Adipocyte (in vitro differentiated cells): ENCODE results near the gene C16orf90.
"Not testable (repeated sequence)": the region's sequence is repeated elsewhere in the genome, so short reads cannot be mapped to it uniquely, and the experiment has no call there.

ENCODE experiments used
- DNase-seq: peaks from one replicate; pipeline ENCODE4 v3.0.0-alpha.2; 2015; ENCODE audit warnings: low read depth
- H3K27me3 ChIP-seq: replicated peaks from 2 replicates; pipeline ENCODE4 v1.7.0; 2013; ENCODE audit warnings: mild to moderate bottlenecking, low read length, moderate library complexity; ENCODE audit not compliant: control insufficient read depth, insufficient read depth
- H3K36me3 ChIP-seq: 2 replicates; pipeline ENCODE4 v1.7.0; 2013; ENCODE audit warnings: low read length, mild to moderate bottlenecking, moderate library complexity; ENCODE audit not compliant: control insufficient read depth, insufficient read depth, severe bottlenecking
- H3K4me1 ChIP-seq: 2 replicates; pipeline ENCODE4 v1.7.0; 2013; ENCODE audit warnings: mild to moderate bottlenecking, low read length, moderate library complexity; ENCODE audit not compliant: control insufficient read depth, insufficient read depth
- H3K4me3 ChIP-seq: 2 replicates; pipeline ENCODE4 v1.7.0; 2013; ENCODE audit warnings: mild to moderate bottlenecking, low read length, moderate library complexity
- H3K9ac ChIP-seq: 2 replicates; pipeline ENCODE4 v1.7.0; 2013; ENCODE audit warnings: mild to moderate bottlenecking, low read length, moderate library complexity
- H3K9me3 ChIP-seq: 2 replicates; pipeline ENCODE4 v1.7.0; 2013; ENCODE audit warnings: mild to moderate bottlenecking, low read length, moderate library complexity; ENCODE audit not compliant: control insufficient read depth

C16orf90 gene

DNA sequence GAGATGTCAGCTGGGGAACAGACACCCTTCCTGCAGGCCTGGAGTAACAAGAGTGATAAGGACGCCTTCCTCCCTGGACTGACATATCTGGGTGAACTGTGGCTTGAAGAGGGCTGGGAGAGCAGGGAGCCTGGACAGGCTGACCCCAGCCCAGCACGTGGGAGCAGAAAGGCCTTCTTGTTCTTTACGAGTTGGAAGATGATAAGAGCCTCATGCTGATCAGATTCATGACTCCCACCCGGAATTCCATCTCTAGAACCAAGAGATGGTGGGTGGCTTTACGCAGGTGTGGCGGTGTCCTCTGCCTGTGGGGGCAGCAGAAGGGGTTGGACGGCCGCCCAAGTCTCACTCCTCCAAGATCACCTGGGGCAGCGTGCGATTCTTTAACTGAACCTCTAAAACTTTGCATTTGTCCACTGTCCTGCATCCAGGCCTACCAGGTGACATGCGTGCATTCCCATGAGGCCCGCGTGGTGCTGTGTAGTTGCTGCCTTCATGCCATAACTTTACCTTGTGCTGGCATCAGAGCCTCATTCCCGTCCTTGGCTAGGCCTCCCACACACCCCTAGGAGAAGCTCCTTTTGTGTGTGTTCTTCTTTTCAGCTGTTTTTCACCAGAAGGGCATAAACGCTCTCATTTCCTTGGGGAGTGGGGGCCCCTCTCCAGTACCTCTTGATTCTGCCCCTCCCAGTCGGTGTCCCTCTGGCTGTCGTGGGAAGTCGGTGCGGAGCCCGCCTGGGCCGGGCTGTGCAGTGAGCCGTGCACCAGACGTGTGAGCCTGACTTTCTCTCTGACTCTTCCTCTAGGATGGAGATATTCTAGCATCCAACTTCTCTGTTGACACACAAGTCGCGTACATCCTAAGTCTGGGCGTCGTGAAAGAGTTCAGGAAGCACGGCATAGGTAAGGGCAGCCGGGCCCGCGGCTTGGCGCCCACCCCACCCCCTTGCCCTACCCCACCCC lies 13.3 kb downstream of the C16orf90 start:
- peaks cover 74% of the 10 kb centered on the region for H3K36me3 ChIP-seq

DNA sequence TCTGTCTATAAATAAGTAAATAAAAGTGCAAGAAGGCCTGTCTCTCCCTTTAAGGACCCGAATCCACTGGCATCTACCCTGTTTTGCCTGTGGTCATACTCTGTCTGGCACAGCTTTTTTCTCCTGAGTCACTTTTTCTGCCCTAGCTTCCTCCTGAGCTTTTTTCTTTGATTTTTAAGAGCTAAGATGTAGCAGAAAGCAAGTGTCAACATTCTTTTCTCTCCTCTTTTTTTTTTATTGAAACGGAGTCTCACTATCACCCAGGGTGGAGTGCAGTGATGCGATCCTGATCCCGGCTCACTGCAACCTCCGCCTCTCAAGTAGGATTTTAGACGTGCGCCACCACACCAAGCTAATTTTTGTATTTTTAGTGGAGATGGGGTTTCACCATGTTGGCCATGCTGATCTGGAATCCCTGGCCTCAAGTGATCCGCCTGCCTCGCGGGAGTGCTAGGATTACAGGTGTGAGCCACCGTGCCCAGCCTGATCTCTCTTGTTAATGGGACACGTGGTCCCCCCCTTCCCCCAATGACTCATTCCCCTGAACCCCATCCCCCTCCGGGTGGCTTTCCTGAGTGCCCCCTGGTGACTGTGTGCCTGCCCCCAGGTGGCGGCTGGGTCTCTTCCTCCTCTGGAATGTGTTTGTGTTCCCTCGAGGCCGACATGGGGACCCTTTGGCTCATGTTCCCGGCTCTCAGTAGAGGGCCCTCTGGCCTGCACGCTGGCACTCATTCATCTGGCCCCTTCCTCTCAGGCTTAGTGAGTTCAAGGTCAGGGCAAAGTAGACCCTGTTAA lies 14.2 kb downstream of the C16orf90 start:
- Histone ChIP-seq H3K9ac (no peak overlapping the region), H3K4me3 (no peak overlapping the region), H3K9me3 (no peaks in the 10 kb centered on the region), H3K27me3 (no peaks in the 10 kb centered on the region), H3K4me1 (no peaks in the 10 kb centered on the region), H3K36me3 (peaks cover 66% of the 10 kb centered on the region)
- no peak for DNase-seq

More for the DNA sequence above, 13.3 kb downstream of the C16orf90 start:
- Histone ChIP-seq H3K9ac (no peak overlapping the region), H3K4me3 (no peak overlapping the region), H3K27me3 (no peaks in the 10 kb centered on the region), H3K4me1 (no peaks in the 10 kb centered on the region), H3K9me3 (no peaks in the 10 kb centered on the region)
- no peak for DNase-seq

DNA sequence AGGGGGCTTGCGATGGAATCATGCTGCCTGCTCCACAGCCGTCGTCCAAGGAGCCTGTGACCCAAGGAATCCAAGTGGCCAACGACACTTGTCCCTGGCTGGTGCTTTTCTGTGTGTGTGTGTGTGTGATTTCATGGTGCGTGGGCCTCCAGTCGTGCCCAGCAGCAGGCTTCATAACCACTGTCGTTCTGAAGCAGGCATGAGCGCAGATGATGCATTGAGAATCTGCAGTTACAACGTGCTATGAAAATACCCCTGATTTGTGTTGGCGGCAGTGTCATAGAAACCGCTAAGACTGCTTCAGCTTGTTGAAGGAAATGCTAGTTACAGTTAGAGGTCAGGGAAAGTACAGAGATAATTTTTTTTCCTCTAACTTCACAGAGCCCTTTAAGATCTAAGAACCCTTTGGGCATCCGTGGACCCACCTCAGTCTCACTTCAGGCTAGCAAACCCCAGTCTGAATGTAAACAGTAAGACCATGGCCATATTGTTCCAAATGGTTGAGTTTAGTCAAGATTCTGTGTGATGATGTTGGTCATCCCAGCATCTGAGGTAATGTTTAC lies 15.6 kb downstream of the C16orf90 start:
- Histone ChIP-seq H3K9me3 (no peaks in the 10 kb centered on the region), H3K4me1 (no peaks in the 10 kb centered on the region), H3K36me3 (peaks cover 52% of the 10 kb centered on the region), H3K27me3 (no peaks in the 10 kb centered on the region), H3K4me3 (no peak overlapping the region), H3K9ac (no peak overlapping the region)
- no peak for DNase-seq

DNA sequence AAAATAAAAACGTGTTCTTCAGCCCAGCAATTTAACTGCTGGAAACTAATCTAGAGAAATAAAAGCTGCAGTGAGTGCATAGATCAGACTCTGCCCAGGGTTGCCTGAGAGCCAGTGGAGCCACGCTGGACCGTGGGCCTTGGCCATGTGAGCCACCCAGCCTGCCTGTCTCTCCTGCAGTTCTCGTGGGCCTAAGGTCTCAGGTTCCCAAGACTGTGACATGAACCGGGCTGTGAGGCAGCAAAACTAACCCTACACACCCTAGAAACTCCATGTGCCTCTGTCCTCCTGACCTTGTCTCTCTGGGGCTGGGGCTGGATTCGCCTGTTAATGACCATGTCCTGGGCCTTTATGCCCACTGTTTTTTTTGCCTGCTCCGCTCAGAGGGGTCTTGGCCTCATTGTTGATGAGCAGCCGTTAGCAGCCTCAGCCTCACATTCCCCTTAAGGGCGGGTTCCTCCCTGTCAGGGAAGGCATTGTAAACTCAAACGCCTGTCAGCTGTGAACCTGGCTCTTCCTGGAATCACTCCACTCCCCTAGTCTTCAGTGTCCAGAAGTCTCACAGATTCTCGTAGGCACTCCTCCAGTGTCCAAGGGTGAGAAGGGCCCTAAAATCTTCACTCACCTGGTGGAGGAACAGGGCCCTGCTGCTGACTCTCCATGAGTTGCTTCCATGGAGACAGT lies 16.9 kb downstream of the C16orf90 start:
- no peak for DNase-seq
- no peak overlapping the region for H3K4me3 ChIP-seq
- H3K36me3 ChIP-seq: peaks cover 39% of the 10 kb centered on the region

DNA sequence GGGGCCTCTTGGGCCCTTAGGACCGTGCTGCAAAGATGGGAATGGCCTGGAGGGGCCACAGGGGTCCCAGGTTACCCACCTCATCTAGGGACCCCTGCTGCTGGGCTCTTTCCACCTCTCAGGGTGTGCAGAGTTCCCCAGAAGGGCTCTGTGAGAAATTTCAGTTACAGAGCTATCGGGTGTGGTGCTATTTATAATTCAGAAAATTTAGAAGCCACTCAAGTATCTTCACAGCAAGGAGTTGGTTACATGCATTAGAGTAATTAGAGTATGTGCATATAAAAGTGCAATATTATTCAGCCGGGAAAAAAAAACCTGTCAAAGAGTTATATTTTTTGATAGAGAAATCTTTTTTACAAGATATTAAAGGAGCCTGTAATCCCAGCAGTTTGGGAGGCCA lies 18.9 kb downstream of the C16orf90 start:
- H3K27me3 ChIP-seq: no peaks in the 10 kb centered on the region
- no peak overlapping the region for H3K9ac ChIP-seq
- H3K9me3 ChIP-seq: no peaks in the 10 kb centered on the region
- peaks cover 20% of the 10 kb centered on the region for H3K36me3 ChIP-seq
- H3K4me3 ChIP-seq: no peak overlapping the region
- DNase-seq: no peak
- H3K4me1 ChIP-seq: no peaks in the 10 kb centered on the region

More for the DNA sequence above, 16.9 kb downstream of the C16orf90 start:
- Histone ChIP-seq H3K27me3 (no peaks in the 10 kb centered on the region), H3K9ac (no peak overlapping the region), H3K4me1 (no peaks in the 10 kb centered on the region), H3K9me3 (no peaks in the 10 kb centered on the region)

DNA sequence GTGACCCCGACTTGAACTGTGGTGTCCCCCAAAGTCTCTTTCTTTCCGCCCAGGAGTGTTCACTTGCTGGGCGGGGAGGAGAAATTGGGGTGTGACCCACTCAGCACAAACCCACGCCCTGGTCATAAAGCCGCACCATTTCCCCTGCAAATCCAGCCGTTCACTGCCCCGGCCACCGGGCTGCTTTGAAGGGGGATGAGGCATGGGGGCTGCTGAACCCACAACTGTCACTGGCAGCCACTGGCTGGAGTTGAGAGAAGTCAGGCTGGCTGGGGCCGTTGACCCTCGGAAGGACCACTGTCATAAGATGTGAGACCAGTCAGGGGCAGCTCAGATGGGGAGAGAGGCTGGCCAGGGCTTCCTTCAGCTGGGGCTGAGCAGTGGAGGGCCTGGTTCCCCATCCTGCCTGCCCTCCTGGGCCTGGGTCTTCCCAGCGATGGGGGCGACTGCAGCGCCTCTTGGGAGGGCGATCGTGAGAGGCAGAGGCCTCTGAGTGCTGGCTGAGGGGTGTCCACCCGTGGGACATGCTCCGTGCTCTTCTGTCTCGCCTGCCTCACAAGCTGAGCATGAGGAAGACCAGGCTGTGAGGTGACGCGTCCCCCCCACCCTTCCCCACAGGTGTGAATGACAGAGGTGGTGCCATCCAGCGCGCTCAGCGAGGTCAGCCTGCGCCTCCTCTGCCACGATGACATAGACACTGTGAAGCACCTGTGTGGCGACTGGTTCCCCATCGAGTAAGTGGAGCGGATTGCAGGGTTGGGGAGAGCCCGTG lies 19.5 kb downstream of the C16orf90 start:
- peaks cover 15% of the 10 kb centered on the region for H3K36me3 ChIP-seq
- no peak overlapping the region for H3K9ac ChIP-seq
- H3K9me3 ChIP-seq: no peaks in the 10 kb centered on the region
- H3K4me1 ChIP-seq: no peaks in the 10 kb centered on the region
- no peaks in the 10 kb centered on the region for H3K27me3 ChIP-seq
- H3K4me3 ChIP-seq: no peak overlapping the region
- DNase-seq: no peak

DNA sequence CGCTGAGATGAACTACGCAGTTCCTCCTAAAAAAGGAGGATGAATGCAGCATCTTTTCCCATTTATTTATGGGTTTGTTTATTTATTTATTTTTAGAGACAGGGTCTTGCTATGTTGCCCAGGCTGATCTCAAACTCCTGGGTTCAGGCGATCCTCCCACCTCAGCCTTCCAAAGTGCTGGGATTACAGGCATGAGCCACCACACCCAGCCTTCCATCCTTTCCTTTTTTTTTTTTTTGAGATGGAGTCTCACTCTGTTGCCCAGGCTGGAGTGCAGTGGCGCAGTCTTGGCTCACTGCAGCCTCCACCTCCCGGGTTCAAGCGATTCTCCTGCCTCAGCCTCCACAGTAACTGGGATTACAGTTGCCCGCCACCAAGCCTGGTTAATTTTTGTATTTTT lies 20.4 kb downstream of the C16orf90 start:
- not testable (repeated sequence) for H3K9me3 ChIP-seq, DNase-seq, H3K27me3 ChIP-seq, H3K4me1 ChIP-seq, H3K36me3 ChIP-seq, H3K4me3 ChIP-seq, H3K9ac ChIP-seq

DNA sequence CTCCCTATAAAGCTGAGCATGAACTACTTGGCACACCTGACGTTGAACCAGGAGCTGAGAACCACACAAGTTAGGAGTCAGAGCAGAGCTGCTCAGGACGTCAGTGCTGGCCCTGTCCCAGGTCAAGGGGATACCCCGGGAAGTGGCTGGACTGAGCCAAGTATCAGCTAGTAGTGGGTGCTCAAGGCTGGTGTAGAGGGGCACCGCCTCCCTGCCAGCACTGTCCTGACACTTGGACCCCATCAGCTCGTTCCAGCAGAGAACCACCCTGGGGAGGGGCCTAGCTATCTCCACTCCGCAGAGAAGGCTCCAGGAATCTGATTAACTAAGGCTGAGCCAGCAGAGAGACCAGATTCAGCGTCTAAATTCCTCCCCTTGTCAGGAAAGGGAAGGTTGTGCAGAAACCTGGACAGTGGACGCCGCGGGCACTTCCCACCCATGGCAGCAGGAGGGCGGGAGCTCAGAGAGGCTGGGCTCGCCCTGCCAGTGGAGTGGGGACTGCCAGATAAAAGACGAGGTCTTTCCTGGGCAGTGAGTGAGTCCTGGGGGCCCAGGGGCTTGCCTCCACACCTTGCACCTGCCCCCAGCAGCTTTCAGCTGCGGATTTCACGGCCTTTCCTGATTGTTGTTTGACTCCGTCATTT lies 21.0 kb downstream of the C16orf90 start:
- Histone ChIP-seq H3K9ac (no peak overlapping the region), H3K4me1 (no peaks in the 10 kb centered on the region), H3K36me3 (peaks cover 2% of the 10 kb centered on the region), H3K9me3 (no peaks in the 10 kb centered on the region), H3K4me3 (no peak overlapping the region), H3K27me3 (no peaks in the 10 kb centered on the region)
- no peak for DNase-seq

DNA sequence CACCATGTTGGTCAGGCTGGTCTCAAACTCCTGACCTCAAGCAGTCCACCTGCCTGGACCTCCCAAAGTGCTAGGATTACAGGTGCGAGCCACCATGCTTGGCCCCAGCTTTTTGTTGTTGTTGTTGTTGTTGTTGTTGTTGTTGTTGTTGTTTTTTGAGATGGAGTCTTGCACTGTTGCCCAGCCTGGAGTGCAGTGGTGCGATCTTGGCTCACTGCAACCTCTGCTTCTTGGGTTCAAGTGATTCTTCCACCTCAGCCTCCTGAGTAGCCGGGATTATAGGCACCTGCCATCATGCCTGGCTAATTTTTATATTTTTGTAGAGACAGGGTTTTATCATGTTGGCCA lies 21.7 kb downstream of the C16orf90 start:
- not testable (repeated sequence) for H3K27me3 ChIP-seq, H3K4me1 ChIP-seq, H3K4me3 ChIP-seq, H3K9ac ChIP-seq, DNase-seq, H3K9me3 ChIP-seq, H3K36me3 ChIP-seq

DNA sequence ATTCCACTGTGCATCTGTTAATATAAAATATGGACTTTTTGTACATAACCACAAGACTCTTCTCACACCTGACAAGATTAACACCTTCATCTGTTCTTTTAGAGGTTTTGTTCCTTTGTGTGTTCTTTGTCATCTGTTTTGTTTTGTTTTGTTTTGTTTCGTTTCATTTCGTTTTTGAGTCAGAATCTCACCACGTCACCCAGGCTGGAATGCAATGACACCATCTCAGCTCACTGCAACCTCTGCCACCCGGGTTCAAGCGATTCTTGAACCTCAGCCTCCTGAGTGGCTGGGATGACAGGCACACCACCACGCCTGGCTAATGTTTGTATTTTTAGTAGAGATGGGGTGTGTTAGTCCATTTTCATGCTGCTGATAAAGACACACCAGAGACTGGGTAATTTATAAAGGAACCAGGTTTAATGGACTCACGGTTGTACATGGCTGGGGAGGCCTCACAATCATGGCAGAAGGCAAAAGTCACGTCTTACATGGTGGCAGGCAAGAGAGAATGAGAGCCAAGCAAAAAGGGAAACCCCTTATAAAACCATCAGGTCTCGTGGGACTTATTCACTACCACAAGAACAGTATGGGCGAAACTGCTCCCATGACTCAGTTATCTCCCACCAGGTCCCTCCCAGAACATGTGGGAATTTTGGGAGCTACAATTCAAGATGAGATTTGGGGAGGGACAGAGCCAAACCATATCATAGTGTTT lies 22.3 kb downstream of the C16orf90 start:
- no peak overlapping the region for H3K9ac ChIP-seq
- H3K4me3 ChIP-seq: no peak overlapping the region
- H3K36me3 ChIP-seq: no peaks in the 10 kb centered on the region
- DNase-seq: no peak
- no peaks in the 10 kb centered on the region for H3K27me3 ChIP-seq
- H3K9me3 ChIP-seq: no peaks in the 10 kb centered on the region
- H3K4me1 ChIP-seq: no peaks in the 10 kb centered on the region
